ENCODE data around the gene SPEM3.

The SPEM3 gene
- 0 to 0.07 (median 0) reads per million in 9 experiments for total RNA-seq

DNA sequence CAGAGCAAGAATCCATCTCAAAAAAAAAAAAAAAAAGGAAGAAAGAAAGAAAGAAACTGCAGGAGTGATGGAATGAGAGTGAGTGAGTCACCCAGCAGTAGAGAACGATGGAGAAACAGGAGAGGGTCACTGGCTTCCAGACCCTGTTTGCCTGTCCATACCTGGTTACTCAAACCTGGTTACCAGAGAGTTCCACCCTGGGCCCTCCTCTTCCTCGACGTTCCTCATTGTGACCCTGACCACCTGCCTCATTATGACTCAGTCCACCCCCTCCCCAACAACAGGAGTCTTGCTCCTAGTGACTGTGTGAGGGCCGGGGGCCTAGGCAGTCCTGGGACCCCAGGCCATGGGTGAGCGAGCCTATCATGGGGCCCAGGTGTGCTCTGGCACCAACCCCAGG lies at the start of gene SPEM3:
Gene SPEM3 (plus strand): TSS at position 301 of the 400 bp plus-strand sequence. CDS start 46 bp downstream, at position 347.
- Mint-ChIP-seq H3K27ac (no peak within 1 kb of the TSS), H3K4me3 (no peak within 1 kb of the TSS), H3K4me1 (ENCODE audit: low read depth in 2 of 2) (peaks cover 0 to 1% of the 10 kb centered on the region in 2 donors), H3K27me3 (no peaks in the 10 kb centered on the region), H3K36me3 (ENCODE audit: insufficient read depth) (no peaks in the 10 kb centered on the region), H3K9me3 (no peaks in the 10 kb centered on the region)
- ATAC-seq (replicated peaks) (no peak), DNase-seq (no peak)

DNA sequence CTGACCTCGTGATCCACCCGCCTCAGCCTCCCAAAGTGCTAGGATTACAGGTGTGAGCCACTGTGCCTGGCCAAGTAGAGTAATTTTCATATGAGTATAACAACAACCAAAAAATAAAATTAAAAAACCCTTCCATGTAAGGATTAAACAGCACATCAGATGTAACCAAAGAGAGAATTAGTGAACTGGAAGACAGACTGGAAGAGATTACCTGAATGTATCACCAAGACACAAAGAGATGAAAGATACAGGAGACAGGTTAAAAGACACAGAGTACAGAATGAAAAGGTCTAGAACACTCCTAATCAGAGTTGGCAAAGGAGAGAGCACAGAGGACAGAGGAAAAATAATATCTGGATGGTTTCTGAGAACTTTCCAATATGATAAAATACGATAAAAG lies 49.5 kb upstream of the SPEM3 start:
- Mint-ChIP-seq H3K36me3 (ENCODE audit: insufficient read depth) (peaks cover 10% of the 10 kb centered on the region), H3K9me3 (no peaks in the 10 kb centered on the region), H3K4me3 (no peak overlapping the region), H3K27ac (no peak overlapping the region), H3K27me3 (peaks cover 41 to 43% of the 10 kb centered on the region in 2 donors), H3K4me1 (ENCODE audit: low read depth in 2 of 2) (peaks cover 0 to 3% of the 10 kb centered on the region in 2 donors)
- no peak for ATAC-seq (replicated peaks)
- DNase-seq = no peak

DNA sequence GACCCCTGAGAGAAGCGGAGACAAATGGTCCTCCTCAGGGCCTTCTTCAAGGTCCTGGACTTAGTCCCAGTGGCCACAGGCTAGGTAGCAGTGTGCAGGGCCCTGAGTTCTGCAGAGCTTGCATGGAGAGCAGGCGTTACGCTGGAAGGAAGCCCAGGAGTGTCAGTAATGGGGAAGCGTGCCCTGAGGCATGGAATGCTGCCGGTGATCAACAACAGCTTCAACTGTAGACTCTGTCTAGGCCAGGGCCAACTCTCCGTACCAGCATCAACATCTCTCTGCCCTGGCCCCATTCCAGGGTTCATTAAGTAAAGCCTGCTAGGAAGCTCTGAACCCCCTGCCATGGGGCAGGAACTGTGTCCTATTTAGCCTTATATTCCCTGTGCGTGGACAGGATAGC lies 48.3 kb upstream of the SPEM3 start:
- H3K36me3 Mint-ChIP-seq (ENCODE audit: insufficient read depth) = peaks cover 8% of the 10 kb centered on the region
- H3K4me3 Mint-ChIP-seq = no peak overlapping the region
- no peaks in the 10 kb centered on the region for H3K9me3 Mint-ChIP-seq
- peaks cover 5 to 7% of the 10 kb centered on the region in 2 donors for H3K4me1 Mint-ChIP-seq (ENCODE audit: low read depth in 2 of 2)
- H3K27me3 Mint-ChIP-seq = peaks cover 41 to 43% of the 10 kb centered on the region in 2 donors
- H3K27ac Mint-ChIP-seq = no peak overlapping the region
- ATAC-seq (replicated peaks) (no peak), DNase-seq (no peak)

DNA sequence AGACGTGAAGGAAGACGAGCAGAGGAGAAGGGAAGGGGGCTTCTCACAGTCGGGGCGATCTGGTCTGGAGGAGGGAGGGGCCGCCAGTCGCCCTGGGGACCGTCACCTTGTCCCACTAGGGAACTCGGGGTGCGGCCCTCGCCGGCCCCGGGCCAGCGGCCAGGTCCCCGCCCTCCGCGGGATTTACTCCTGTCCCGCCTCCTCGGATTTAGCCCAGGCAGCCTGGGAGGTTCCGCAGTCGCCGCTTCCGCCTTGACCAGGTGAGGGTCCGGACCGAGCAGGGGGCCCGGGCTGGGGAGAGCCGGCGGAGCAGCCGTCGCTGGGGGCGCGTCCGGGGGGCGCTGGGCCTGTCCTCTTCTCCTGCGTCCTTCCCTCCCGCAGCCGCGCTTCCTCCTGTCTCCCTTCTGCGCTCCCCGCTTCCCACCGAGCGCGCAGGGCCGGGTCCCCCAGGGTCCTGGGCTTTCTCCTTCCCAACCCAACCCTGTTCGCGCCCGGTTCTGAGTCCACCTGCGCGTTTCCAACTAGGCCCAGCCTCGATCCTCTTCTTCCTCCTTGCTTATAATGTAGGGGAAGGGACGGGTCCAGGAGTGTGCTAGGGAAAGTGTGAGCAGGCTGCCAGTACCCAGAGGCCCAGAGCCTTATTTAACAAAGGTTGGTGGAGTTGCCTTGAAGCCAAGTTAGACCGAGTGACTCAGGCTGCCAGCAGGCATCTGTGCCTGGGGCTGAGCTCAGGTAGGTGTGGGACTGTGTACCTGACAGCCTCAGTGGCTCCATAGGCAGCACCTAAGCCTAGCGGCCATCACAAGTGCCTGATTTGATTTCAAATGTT lies 47.6 kb upstream of the SPEM3 start, which contains the start of gene TNK1:
Gene TNK1 (plus strand): TSS at position 235 of the 829 bp plus-strand sequence. CDS start 1,838 bp downstream, outside the sequence.
- no peaks in the 10 kb centered on the region for H3K9me3 Mint-ChIP-seq
- DNase-seq (no peak), ATAC-seq (replicated peaks) (no peak)
- peaks cover 41 to 43% of the 10 kb centered on the region in 2 donors for H3K27me3 Mint-ChIP-seq
- peaks cover 8% of the 10 kb centered on the region for H3K36me3 Mint-ChIP-seq (ENCODE audit: insufficient read depth)
- H3K4me1 Mint-ChIP-seq (ENCODE audit: low read depth in 2 of 2) = peaks cover 5 to 7% of the 10 kb centered on the region in 2 donors
- H3K4me3 Mint-ChIP-seq = peak within 1 kb of the TSS in 1 of 2 donors; percentile 65
- no peak within 1 kb of the TSS for H3K27ac Mint-ChIP-seq

DNA sequence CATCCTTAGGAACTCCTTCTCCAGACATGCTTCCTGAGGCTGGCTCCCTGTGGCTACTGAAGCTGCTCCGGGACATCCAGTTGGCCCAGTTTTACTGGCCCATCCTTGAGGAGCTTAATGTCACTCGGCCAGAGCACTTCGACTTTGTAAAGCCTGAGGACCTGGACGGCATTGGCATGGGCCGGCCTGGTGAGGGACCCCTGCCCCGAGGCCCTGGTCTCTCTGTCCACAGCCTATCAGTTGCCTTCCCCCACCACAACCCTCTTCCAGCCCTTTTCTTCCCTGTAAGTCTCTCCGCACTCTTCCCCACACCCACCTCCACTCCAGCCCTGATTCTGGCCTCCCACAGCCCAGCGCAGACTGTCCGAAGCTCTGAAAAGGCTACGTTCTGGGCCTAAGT lies 45.8 kb upstream of the SPEM3 start:
- H3K4me3 Mint-ChIP-seq = peak overlapping the region; percentile 65 to 71
- H3K9me3 Mint-ChIP-seq = no peaks in the 10 kb centered on the region
- H3K27ac Mint-ChIP-seq = no peak overlapping the region
- no peak for DNase-seq
- ATAC-seq (replicated peaks) = no peak
- peaks cover 13% of the 10 kb centered on the region for H3K36me3 Mint-ChIP-seq (ENCODE audit: insufficient read depth)
- peaks cover 29 to 43% of the 10 kb centered on the region in 2 donors for H3K27me3 Mint-ChIP-seq
- H3K4me1 Mint-ChIP-seq (ENCODE audit: low read depth in 2 of 2) = peaks cover 5 to 9% of the 10 kb centered on the region in 2 donors

DNA sequence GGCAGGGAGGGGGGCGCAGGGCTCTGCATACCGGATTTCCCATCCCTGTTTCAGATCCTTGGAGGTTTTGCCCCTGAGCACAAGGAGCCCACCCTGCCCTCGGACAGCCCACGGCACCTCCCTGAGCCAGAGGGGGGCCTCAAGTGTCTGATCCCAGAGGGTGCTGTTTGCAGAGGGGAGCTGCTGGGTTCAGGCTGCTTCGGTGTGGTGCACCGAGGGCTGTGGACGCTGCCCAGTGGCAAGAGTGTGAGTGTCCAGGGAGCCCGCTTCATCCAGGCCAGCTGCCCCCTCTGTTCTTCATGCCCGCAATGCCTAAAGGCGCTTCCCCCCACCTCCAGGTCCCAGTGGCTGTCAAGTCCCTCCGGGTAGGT lies 45.3 kb upstream of the SPEM3 start:
- peaks cover 13% of the 10 kb centered on the region for H3K36me3 Mint-ChIP-seq (ENCODE audit: insufficient read depth)
- H3K27ac Mint-ChIP-seq = no peak overlapping the region
- H3K4me3 Mint-ChIP-seq = peak overlapping the region; percentile 65 to 71
- H3K27me3 Mint-ChIP-seq = peaks cover 25 to 43% of the 10 kb centered on the region in 2 donors
- no peak for ATAC-seq (replicated peaks)
- H3K9me3 Mint-ChIP-seq = no peaks in the 10 kb centered on the region
- peaks cover 5 to 9% of the 10 kb centered on the region in 2 donors for H3K4me1 Mint-ChIP-seq (ENCODE audit: low read depth in 2 of 2)
- no peak for DNase-seq

DNA sequence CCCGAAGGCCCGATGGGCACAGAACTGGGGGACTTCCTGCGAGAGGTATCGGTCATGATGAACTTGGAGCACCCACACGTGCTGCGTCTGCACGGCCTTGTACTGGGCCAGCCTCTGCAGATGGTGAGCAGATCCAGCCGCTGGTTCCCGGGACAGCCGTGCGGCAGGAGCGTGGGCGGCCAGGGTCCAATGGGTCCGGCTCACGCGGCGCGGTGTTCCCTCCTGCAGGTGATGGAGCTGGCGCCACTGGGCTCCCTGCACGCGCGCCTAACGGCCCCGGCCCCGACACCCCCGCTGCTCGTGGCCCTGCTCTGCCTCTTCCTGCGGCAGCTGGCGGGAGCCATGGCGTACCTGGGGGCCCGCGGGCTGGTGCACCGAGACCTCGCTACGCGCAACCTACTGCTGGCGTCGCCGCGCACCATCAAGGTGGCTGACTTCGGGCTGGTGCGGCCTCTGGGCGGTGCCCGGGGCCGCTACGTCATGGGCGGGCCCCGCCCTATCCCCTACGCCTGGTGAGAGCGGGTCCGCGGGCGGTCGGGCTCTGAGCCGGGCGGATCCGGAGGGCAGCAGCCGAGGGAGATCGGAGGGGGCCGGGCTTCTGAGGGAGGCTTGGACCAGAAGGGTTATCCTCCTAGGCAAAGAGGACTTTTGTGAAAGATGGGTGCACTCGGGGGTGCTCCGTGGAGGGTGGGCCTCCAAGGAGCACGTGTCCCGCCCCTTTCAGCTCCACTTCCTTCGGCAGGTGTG lies 44.7 kb upstream of the SPEM3 start:
- Mint-ChIP-seq H3K4me3 (peak overlapping the region; percentile 65 to 71), H3K9me3 (no peaks in the 10 kb centered on the region), H3K36me3 (ENCODE audit: insufficient read depth) (peaks cover 13% of the 10 kb centered on the region), H3K27ac (peak overlapping the region; percentile 70 to 72), H3K27me3 (peaks cover 24 to 39% of the 10 kb centered on the region in 2 donors), H3K4me1 (ENCODE audit: low read depth in 2 of 2) (peaks cover 5 to 9% of the 10 kb centered on the region in 2 donors)
- DNase-seq (peak; percentile 66 to 74 (median 73)), ATAC-seq (replicated peaks) (peak; percentile 96)

DNA sequence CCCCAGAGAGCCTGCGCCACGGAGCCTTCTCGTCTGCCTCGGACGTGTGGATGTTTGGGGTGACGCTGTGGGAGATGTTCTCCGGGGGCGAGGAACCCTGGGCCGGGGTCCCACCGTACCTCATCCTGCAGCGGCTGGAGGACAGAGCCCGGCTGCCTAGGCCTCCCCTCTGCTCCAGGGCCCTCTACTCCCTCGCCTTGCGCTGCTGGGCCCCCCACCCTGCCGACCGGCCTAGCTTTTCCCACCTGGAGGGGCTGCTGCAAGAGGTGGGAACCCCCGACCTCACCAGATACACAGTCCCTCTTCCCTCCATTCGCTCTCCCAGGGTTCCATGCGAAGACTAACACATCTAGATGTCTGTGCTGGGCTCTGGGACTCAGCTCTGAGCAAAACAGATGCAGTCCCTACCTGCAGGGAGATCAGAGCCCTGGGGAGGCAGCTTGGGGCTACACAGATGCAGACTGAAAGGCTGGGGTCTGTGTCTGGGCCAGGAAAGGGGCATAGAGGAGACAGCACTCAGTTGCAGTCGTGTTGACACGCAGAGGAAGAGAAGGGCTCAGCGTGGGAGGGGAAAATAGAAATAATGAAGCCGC lies 44.1 kb upstream of the SPEM3 start:
- Mint-ChIP-seq H3K27me3 (peaks cover 18 to 33% of the 10 kb centered on the region in 2 donors), H3K4me3 (peak overlapping the region; percentile 65 to 71), H3K9me3 (no peaks in the 10 kb centered on the region), H3K27ac (peak overlapping the region; percentile 70 to 72), H3K36me3 (ENCODE audit: insufficient read depth) (peaks cover 17% of the 10 kb centered on the region), H3K4me1 (ENCODE audit: low read depth in 2 of 2) (peaks cover 5 to 9% of the 10 kb centered on the region in 2 donors)
- ATAC-seq (replicated peaks) (no peak), DNase-seq (no peak)

DNA sequence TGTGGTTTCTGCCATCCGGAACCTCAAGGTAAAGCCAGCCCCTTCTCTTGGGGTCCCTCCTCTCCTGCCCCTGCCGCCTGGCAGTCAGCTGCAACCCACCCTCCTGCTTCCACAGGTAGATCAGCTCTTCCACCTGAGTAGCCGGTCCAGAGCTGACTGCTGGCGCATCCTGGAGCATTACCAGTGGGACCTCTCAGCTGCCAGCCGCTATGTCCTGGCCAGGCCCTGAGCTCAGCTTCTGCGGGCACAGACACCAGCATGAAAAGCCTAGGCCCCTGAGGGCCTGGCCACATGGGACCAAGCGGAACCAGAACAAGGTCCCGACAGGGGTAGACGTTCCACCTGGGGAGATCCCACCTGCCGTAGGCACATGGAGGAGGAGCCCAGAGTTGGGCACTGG lies 39.8 kb upstream of the SPEM3 start:
- Mint-ChIP-seq H3K4me3 (no peak overlapping the region), H3K36me3 (ENCODE audit: insufficient read depth) (peaks cover 27% of the 10 kb centered on the region), H3K9me3 (no peaks in the 10 kb centered on the region), H3K27me3 (no peaks in the 10 kb centered on the region), H3K27ac (no peak overlapping the region), H3K4me1 (ENCODE audit: low read depth in 2 of 2) (peaks cover 20 to 23% of the 10 kb centered on the region in 2 donors)
- ATAC-seq (replicated peaks) (no peak), DNase-seq (no peak)

DNA sequence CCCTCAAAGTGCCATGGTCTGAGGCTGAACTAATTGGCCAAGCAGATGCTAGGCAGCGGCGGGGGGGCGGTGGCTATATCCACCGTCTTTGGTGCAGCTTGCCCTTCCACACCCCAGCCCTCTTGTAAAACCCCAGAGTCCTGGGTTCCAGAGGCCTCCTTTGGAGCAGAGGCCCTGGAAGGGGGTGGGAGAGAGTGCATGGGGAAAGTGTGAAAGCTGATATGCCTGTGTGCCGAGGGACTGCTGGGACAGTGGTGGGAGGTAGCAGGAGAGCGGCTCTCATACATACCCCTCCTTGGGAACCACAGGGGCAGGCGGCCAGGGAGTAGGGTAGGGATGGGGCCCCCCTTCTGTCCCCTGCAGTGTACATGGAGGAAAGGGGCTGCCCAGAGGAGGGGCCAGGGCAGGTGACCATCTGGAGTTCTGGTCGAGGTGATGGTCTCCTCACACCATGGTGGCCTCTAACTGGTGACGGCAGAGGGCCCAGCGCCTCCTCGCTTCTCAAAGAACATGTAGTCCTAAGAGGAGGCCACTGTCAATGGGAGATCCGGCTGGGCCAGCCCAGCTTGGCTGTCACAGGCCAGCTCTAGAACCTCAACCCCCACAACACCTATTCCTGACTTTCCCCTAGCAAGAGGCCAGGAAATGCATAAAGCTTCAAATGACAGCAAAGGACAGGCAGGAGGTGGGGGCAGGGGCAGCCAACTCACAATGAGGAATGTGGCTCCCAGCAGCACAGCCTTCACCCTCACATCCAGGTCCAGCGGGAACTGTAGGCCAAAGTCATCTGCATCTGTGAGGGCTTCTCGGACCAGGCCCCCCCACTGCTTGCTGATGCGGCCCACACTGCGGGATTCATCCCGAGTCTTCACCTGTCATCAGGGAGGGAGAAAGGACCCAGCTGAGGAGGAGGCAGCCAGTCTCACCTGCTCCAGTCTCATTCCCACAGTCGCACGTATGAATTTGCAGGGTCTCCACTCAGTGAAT lies 38.4 kb upstream of the SPEM3 start:
- peaks cover 29% of the 10 kb centered on the region for H3K36me3 Mint-ChIP-seq (ENCODE audit: insufficient read depth)
- H3K4me3 Mint-ChIP-seq = no peak overlapping the region
- H3K9me3 Mint-ChIP-seq = no peaks in the 10 kb centered on the region
- DNase-seq = no peak
- no peaks in the 10 kb centered on the region for H3K27me3 Mint-ChIP-seq
- peak overlapping the region; percentile 39 to 71 for H3K27ac Mint-ChIP-seq
- H3K4me1 Mint-ChIP-seq (ENCODE audit: low read depth in 2 of 2) = peaks cover 22 to 24% of the 10 kb centered on the region in 2 donors
- ATAC-seq (replicated peaks) = no peak

DNA sequence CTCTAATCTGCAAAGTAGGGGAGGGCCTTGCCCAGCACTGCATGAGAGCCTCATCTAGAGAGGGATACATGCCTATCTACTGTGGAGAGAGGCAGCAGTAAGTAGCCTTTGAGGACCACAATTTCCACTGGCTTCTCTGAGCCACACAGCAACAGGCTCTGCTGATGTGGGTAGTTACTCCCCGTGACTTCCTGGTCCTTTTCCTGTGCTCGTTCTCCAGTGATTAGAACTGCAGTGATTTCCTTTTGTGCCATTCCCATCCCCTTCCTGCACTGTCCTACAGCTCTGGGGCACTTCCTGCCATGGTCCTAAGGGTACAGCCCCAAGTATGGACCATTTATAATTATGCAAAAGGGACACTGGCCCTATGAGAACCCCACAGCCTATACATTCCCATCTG lies 37.4 kb upstream of the SPEM3 start:
- Mint-ChIP-seq H3K9me3 (no peaks in the 10 kb centered on the region), H3K27ac (peak overlapping the region in 1 of 2 donors; percentile 63)

More for the DNA sequence above, 37.4 kb upstream of the SPEM3 start:
- H3K4me1 Mint-ChIP-seq (ENCODE audit: low read depth in 2 of 2) = peaks cover 22 to 24% of the 10 kb centered on the region in 2 donors
- DNase-seq = no peak
- no peak for ATAC-seq (replicated peaks)
- no peaks in the 10 kb centered on the region for H3K27me3 Mint-ChIP-seq
- H3K36me3 Mint-ChIP-seq (ENCODE audit: insufficient read depth) = peaks cover 29% of the 10 kb centered on the region
- no peak overlapping the region for H3K4me3 Mint-ChIP-seq

Measured in effector memory CD8-positive, alpha-beta T cell (primary cell).